Skeletal muscle cell (primary cell): Measurements from ENCODE around the gene IFT81.
"Not testable (repeated sequence)": the region's sequence is repeated elsewhere in the genome, so short reads cannot be mapped to it uniquely, and the experiment has no call there.

Experiments used
- DNase-seq: peaks from one replicate; pipeline ENCODE4 v3.0.0-alpha.2; 2010; ENCODE audit warnings: low read depth
- H3K4me3 ChIP-seq: 2 replicates; pipeline ENCODE4 v1.5.1; 2011; ENCODE audit warnings: low read depth, mild to moderate bottlenecking, control low read depth, low read length, moderate library complexity

The IFT81 gene

DNA sequence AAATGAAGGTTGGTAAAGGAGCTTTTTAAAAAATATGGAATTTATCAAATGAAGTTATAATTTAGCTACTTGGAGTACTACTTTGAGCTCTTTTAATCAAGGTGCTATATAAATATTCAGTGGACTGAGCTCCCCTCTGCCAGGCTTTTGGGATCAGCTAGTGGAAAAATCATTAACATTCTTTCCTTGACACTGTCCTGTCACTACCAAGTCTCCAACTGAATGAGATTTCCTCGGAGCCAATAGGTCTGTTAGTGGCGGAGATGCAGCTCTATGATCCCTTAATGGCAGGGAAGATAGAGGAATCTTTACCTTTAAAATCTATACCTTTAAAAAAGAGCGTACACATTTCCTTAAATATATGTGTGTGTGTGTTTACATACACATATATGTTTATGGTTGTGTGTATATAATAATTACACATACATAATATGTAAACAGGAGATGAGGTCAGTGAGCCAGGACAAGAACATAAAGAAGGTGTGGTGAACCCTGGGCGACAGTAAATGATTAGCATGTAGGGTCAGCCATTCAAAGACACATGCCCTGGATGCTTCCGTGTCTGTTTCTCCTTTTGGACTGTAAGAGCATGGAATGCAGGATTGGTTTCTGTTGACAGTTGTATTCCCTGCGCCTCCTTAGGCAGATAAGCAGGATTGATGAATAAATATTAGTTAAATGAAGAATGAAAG, 109.2 kb downstream of the IFT81 start:
- no peak overlapping the region for H3K4me3 ChIP-seq
- DNase-seq, result no peak

DNA sequence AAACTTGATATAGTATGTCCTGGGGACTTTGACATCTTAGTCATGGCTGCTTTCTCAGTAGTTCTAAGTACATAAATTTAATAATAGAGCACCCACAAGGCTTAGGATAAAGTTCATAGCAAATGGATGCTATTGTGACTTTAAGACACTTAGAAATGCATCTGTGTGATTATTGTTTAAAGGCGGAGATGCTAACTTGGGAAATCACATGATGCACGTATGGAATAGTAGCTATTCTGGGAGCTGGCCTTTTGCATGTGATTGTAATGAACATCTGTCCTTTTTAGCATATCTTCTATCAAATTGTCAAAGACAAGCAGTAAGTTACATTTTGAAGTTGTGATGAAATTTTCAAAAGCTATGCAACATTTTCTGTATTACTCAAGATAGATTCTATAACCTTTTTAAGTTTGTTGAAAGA, 110.2 kb downstream of the IFT81 start:
- no peak for DNase-seq
- H3K4me3 ChIP-seq, result no peak overlapping the region

DNA sequence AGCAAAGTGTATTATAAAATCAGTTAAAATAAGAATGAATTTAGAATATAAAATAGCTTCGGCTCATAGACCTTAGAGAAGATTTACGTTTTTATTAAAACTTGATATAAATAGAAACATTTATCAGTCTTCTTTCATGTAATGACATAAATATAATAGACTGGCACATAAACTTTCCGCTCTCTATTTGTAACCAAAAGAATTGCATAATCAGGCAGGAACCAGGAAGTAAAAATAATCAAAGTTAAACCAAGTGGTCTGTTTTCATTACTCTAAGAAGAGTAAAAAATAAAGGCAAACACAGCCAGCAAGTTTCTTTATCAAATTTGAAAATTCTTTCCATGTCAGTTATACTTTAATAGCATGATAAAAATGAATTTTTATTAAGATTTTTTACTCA, 110.6 kb downstream of the IFT81 start:
- H3K4me3 ChIP-seq, result no peak overlapping the region
- DNase-seq, result no peak

DNA sequence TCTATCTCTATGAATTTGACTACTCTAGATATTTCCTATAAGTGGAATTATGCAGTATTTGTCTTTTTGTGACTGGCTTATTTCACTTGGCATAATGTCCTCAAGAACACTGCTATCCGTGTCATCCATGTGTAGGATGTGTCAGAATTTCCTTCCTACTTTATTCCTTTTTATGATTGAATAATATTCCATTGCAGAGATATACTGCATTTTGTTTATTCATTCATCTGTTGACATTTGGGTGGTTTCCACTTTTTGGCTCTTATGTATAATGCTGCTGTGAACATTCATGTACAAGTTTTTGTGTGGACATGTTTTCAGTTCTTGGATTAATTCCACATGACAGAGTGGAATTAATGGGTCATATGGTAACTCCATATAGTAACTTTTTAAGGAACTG, 111.2 kb downstream of the IFT81 start:
- no peak for DNase-seq
- no peak overlapping the region for H3K4me3 ChIP-seq

- H3K4me3 ChIP-seq, result no peak overlapping the region
- no peak for DNase-seq
Measured at GRCh38 chr12:110243227-110243626, 119.1 kb downstream of the IFT81 start.

- DNase-seq, result no peak
- H3K4me3 ChIP-seq, result no peak overlapping the region
Measured at GRCh38 chr12:110244372-110244771, 120.2 kb downstream of the IFT81 start.

DNA sequence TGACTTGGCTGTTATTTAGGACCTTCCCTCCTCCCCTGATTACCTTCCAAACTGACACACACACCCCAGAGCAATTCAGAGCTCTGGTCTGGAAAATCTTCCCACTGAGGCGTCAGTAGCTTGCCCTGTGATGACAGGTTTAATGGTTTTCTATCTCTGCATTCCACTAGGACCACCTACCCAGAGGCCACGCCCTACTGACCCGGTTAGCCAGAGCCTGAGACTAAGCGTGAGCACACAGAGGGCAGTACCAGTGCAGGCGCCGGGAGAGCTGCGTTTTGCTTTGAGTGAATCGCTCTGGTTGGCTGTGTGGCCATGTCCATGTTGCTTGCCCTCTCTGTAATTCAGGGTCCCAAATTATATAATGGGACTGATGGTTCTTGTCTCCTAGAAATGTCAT, 120.7 kb downstream of the IFT81 start:
- no peak for DNase-seq
- no peak overlapping the region for H3K4me3 ChIP-seq

DNA sequence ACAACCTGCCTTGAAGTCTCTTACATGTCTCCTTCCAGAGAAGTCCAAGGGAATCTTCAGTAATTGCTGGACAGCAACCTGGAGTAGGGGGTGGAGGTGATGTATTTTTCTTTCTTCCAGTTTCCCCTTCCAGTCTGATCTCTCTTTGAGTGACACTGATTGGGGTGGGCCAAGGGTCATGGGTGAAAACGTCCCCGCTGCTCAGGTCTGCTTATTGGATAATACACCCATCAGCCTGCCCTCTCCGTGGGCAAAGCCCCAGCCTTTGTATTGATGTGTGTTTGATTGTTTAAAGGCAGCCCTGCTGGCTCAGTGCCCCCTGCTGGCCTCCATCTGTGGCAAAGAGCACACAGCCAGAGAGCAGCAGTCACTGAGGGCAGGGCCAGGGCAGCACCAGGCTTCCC, 121.2 kb downstream of the IFT81 start:
- DNase-seq, result no peak
- H3K4me3 ChIP-seq, result no peak overlapping the region

DNA sequence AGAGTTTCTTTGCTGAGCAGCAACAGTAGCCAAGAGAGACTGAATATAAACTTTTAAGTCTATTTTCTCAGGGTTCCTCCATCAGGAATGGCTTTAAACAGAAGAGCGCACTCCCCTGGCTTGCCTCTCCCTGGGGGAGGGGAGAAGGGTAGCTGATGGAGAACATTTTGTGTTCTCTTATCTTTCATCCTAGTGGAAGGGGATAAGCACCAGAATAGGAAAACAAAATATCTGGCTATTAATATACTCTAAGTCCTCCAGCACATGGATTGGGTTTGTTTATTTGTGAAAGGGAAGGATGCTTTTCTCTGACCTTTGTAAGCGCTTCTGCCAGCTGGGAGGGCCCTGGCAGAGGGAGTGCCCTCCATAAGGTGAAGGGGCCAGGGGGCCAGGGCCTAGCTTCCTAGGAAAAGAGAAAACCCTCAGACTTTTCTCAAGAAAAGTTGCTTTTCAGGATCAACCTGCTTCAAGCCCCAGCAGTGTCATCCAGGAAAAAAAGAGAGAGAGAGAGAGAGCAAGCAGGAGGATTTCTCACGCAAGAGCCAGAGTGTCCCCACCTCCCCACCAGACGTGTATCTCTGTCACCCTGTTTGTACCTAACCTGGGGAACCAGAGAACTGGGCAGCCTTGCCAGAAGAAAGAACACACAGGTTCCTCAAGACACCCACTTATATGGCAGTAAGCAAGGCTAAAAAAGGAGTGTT, 122.6 kb downstream of the IFT81 start:
- no peak for DNase-seq
- H3K4me3 ChIP-seq, result no peak overlapping the region

DNA sequence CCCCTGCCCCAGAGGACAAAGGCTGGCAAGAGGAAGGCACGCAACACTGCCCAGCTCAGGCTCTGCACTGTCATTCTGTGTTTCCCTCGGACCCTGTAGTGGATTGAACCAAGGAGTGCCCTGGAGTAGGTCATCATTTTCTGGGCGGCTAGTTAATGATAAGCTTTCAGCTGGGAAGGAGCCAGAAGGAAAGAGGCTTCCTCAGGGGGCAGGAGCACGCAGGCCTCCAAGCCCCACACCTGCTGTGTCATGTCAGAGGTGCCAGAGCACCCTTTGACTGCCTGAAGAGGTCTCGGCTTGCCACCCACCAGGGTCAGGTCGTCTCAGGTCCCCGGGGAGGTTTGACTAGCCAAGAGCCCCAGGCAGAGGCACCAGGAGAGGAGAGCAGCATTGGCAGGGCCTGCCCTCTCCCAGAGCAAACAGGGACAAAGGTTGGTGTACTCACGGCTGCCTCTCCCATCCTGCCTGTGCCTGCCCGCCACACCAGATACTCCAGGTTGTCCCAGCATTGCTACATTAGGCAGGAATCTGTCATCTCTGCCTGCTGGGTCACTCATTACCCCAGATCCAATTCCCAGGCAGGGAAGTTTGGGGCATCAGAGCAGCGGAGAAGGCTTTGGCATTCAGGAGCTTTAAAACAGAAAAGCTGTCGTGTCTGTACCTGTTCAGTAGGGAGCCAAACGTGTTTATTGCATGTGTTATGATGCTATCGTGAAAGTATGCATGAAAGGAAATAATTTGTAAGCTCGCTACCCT, 123.4 kb downstream of the IFT81 start:
- no peak overlapping the region for H3K4me3 ChIP-seq

GRCh38 chr12:110248096-110248447, 123.9 kb downstream of the IFT81 start:
- no peak overlapping the region for H3K4me3 ChIP-seq
- DNase-seq, result no peak

More for the DNA sequence above, 123.4 kb downstream of the IFT81 start:
- no peak for DNase-seq

DNA sequence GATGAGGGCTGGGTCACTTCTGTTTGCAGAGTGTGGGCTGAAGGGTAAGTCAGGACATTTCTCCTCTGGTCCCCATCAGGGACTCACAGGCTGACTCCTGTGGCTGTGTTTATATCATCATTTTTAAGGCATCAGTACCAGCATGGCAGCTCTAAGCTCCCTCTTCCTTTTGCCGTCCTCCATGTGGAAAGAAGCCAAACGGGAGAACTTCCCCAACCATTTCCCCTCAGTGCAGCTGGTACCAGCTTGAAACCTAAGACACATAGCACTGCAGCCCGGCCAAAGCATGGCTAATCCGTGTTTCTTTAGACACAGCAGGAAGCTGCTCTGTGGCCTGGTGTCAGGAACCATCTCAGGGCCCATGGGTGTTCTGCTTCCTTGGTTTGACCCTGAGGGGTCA, 124.9 kb downstream of the IFT81 start:
- DNase-seq, result no peak
- no peak overlapping the region for H3K4me3 ChIP-seq

DNA sequence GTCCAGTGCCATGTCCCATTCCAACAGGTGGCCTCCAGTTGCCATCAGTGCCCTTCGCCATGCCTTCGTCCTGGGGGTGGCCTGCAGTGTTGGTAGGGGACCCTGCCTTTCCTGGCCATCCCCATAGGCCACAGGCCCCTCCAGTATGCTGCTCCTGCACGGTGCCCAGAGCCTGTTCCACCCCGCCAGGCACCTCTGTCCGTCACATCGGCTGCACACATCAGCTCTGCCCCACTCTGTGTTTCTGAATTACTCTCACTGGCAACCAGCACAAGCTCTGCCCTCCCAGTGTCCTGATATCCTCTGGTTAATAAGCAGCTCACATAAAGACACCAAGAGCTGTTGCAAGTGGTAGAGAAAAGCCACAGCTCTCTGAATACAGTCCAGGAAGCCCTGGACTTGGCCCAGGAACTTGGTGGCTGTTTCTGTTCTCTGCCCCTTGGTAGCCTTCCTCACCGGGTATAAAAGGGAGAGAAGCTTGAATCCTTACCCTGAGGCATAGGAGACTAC, 125.6 kb downstream of the IFT81 start:
- DNase-seq, result no peak
- no peak overlapping the region for H3K4me3 ChIP-seq

DNA sequence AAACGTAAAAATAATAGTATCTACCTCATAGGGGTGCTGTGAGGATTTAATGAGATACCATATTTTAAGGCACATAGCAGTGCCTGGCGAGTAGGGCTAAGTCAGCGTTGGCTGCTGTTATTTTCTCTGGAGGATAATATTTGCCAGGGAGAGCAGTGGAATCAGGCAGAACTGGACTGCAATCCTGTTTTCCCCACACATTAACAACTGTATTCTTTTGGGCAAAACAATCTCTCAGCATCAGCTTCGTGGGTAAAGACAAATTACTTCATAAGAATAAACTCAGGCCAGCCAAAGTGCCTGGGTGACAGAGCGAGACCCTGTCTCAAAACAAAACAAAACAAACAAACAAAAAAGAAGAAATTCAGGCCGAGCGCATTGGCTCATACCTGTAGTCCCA, 127.2 kb downstream of the IFT81 start:
- no peak overlapping the region for H3K4me3 ChIP-seq
- DNase-seq, result no peak

DNA sequence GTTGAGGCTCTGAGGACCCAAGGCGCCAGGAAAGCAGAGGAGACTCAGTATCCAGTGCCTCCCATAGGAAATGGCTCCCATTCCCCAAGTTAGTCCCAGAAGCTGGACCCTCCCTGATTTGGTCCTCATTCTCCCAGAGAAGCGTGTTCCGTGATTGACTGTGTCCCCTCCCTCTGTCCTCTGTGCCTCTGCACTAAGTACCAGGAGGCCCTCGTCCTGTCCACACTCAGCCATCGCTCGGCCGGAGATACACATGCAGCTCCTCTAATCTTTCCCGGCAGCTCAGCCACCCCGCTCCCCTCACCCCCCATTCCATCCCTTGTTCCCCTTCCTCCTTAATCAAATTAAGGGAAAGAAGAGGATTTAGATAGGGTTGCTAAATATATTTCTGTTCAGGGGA, 128.6 kb downstream of the IFT81 start:
- no peak for DNase-seq
- no peak overlapping the region for H3K4me3 ChIP-seq

- no peak overlapping the region for H3K4me3 ChIP-seq
- no peak for DNase-seq
Measured at GRCh38 chr12:110253176-110253575, 129.0 kb downstream of the IFT81 start.

GRCh38 chr12:110254971-110255540, 130.9 kb downstream of the IFT81 start:
- DNase-seq, result no peak
- no peak overlapping the region for H3K4me3 ChIP-seq

DNA sequence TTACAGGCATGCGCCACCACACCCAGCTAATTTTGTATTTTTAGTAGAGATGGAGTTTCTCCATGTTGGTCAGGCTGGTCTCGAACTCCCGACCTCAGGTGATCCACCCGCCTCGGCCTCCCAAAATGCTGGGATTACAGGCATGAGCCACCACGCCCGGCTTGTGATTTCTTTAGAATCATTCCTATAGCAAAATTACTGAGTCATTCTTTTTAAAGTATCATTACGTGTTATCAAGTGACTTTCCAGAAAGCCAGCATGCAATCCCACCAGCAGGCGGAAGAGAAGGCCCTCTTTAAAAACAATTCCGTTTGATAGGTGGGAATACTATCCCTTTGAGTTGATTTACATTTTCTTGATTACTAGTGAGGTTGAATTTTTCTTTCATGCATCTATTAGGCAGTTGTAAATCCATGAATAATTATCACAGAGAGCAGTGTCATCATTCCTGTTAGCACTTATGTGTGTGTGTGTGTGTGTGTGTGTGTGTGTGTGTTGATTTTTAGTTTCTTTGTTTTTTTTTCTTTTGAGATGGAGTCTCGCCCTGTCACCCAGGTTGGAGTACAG, 131.8 kb downstream of the IFT81 start:
- DNase-seq, result not testable (repeated sequence)

DNA sequence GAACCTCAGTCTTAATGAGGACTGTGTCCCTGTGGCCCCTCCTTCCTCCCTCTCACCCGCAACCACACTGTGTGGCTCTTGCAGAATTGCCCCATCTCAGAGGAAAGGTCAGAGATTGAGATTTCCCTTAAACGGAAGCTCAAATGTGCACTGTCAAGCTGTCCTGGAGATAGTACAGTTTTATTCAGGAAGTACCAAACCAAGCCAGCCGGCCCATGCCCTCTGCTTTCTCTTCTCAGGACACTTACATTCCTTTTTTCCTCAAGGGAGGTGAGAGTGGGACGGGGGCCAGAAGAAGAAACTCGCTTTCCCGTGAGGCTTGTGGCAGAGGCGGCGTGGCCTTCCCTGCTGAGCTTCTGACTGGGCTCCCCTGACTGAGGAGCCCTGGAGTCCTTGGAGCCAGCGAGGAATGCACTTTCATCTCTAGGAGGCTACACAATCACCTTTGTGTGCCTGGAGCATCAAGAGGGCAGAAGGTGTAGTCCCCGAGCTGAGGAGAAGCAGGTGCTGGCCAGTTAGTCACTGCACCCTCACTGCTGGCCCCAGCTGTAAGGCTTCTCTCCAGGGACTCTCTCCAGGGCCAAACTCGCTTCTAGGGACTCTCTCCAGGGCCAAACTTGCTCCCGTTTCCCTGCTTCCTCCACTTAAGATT, 132.7 kb downstream of the IFT81 start:
- H3K4me3 ChIP-seq, result no peak overlapping the region
- no peak for DNase-seq

More for the DNA sequence above, 131.8 kb downstream of the IFT81 start:
- H3K4me3 ChIP-seq, result not testable (repeated sequence)
